Mammary epithelial cell (primary cell): ENCODE data around the gene MAPK1IP1L.

Source experiments
- EZH2 ChIP-seq: IDR thresholded peaks from 2 replicates; pipeline ENCODE4 v1.6.1; 2012; ENCODE audit warnings: low read length, inconsistent platforms, borderline replicate concordance
- TF ChIP-seq, protein P1 (sequence below), 2 donors: IDR thresholded peaks in 1 of 2; conservative IDR thresholded peaks in 1 of 2; 2 replicates each; pipeline ENCODE4 v1.5.1; 2011 to 2012; ENCODE audit warnings: inconsistent platforms in 2 of 2, low read length in 2 of 2, mild to moderate bottlenecking in 2 of 2, control low read depth in 1 of 2, low read depth in 1 of 2; ENCODE audit not compliant: insufficient read depth in 1 of 2; ENCODE audit errors: extremely low read depth in 1 of 2

- TF ChIP-seq, protein P1, sequence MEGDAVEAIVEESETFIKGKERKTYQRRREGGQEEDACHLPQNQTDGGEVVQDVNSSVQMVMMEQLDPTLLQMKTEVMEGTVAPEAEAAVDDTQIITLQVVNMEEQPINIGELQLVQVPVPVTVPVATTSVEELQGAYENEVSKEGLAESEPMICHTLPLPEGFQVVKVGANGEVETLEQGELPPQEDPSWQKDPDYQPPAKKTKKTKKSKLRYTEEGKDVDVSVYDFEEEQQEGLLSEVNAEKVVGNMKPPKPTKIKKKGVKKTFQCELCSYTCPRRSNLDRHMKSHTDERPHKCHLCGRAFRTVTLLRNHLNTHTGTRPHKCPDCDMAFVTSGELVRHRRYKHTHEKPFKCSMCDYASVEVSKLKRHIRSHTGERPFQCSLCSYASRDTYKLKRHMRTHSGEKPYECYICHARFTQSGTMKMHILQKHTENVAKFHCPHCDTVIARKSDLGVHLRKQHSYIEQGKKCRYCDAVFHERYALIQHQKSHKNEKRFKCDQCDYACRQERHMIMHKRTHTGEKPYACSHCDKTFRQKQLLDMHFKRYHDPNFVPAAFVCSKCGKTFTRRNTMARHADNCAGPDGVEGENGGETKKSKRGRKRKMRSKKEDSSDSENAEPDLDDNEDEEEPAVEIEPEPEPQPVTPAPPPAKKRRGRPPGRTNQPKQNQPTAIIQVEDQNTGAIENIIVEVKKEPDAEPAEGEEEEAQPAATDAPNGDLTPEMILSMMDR (conservative IDR thresholded peaks at IDR 0.05 in 1 of 2, IDR thresholded peaks at IDR 0.05 in 1 of 2; ENCODE audit: extremely low read depth in 1 of 2, insufficient read depth in 1 of 2, low read depth in 1 of 2, low read length in 2 of 2) = no peak
- TF ChIP-seq EZH2 = no peak
Observed at GRCh38 chr14:55075628-55076175, 24.3 kb downstream of the MAPK1IP1L start.
